Effector CD8-positive, alpha-beta T cell (primary cell): ENCODE measurements around the gene LYSMD3.

Source experiments
- DNase-seq: peaks from one replicate; lab custom pipeline; 2025; lab: John Stamatoyannopoulos, UW

LYSMD3 gene

DNA sequence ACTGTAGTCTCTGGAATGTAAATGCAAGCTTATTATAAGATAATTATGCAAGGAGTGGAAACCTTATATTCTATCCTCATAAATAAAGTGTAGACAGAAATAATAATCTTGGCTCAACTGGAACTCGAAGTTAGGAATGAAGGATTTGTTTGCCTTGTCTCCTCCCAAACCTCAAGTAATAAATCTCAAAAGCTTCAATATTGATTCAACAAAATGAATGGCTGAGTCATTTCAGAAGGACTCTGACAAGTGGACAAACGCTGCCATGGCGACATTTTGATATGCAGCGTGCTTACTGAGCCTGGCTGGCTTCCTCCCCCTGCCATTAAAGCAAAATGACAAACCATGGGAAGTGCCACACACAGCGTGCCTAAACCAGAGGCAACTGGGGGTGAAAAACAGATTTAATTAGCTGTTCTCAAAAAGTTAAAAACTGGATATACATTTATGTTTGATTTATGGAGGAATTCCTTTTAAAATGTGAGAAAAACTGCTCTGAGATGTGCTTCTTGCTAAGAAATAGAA, 18.7 kb upstream of the LYSMD3 start:
- no peak for DNase-seq

DNA sequence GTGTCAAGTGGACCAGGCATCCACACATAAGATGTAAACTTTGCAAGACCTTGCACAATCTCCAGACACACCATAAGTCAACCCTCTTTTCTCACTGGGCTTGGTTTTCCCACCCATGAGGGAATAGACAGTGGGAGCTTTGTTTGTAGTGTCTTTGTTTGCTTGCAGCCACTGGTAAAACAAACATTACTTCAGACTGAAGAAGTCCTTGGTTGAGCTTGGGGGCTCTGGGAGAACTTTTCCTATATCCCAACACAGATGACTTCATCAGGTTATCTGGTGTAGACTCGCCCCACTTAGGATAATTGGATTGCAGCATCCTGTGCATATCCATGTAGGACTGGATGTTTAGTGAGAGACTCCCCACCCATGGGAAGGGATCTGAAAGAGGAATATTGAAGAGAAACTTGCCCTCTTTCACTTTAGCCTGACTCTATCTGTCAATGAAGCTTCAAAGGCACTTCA, 17.7 kb upstream of the LYSMD3 start:
- DNase-seq: no peak

DNA sequence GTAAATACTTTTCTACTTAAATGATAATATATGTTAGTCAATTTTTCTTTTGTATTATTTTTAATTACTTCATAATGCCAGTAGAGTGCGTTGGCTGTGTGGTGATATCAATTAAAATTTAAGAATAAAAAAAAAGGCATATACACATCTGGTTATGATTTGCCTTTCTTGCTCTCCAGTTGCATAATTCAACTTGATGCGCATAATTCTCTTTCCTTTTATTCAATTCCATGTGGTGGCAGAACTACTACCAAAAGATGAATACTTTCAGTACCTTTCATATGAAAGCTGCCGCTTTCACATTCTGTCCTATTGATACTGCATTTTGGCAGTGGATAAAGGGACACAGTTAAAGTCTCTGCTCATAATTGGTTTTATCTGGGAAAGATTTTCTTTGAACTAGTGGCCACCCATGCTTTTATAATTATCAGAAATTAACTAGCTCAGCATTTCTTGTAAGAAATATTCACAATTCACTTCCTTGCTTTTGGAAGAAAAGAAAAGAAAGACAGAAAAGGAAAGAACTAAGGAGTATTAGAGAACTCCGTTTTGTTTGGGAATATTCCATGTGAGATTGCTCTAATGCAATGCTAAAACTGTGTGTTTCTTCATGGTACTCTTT, 16.9 kb upstream of the LYSMD3 start:
- no peak for DNase-seq

DNA sequence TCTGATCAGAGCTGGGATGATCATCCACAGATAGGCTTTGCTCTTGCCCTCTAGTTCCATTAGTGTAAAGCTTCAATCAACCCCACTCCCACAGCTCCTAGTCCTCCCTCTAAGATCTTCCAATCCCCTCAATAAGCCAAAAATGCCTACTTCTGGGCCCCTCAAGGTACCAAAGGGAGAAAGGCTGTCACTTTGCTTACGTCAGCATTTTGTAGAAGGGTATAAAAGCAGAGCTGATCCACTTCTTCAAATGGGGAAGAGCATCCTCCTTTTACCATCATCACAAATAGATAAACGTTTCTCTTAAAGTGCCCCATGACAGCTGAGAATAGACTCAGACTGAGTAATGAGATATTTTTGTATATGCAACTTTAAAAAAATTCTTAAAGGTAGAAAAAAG, 16.1 kb upstream of the LYSMD3 start:
- DNase-seq: no peak

DNA sequence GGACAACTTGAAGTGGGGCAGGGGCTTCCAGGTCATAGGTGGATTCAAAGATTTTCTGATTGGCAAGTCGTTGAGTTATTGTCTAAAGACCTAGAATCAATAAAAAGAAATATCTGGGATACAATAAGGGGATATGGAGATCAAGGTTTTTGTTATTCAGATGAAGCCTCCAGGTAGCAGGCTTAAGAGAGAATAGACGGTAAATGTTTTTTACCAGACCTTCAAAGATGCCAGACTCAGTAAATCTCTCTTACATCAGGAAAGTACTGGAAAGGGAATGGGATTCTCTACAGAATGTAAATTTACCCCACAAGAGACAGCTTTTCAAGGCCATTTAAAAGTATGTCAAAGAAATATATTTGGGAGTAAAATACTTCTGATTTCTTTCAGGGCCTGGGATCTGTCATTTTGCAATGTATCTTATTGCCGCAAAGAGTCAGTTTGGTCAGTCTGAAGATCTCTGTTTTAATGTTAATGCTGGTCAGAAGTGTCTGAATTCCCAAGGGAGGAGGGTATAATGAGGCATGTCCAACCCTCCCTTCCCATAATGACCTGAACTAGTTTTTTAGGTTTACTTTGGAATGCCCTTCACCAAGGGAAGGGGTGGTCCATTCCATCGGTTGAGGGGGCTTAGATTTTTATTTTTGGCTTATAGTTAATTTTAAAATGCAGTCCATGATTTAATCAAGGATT, 13.6 kb upstream of the LYSMD3 start:
- DNase-seq: no peak

- no peak for DNase-seq
These were observed 5.5 kb upstream of the LYSMD3 start for GRCh38 chr5:90534922-90535321.

DNA sequence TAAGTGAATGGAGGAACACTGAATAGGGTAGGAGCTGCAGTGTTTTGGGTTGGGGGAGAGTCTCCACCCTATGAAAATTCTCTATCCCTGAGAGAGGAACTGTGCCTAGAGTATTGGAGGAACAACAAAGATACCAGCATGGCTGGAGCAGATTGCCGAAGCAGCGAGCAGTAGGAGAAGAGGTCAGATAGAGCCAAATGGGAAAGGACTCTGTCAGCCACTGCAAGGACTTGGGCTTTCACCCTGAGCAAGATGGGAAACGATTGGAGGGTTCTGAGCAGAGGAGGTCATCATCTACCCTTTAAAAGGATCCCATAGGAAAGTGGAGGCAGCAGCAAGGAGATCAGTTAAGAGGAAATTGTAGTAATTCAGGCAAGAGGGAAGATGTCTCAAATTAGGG, 4.4 kb upstream of the LYSMD3 start:
- DNase-seq: no peak

- no peak for DNase-seq
These were observed 1.5 kb upstream of the LYSMD3 start for GRCh38 chr5:90530736-90531487.

- DNase-seq: peak; percentile 43
These were observed 724 bp upstream of the LYSMD3 start for GRCh38 chr5:90529939-90530677.

- DNase-seq: peak; percentile 33
These were observed 687 bp downstream of the LYSMD3 start for GRCh38 chr5:90528601-90529193.

GRCh38 chr5:90519081-90519480, 10.3 kb downstream of the LYSMD3 start:
- no peak for DNase-seq

GRCh38 chr5:90518661-90519060, 10.7 kb downstream of the LYSMD3 start:
- DNase-seq: no peak

- no peak for DNase-seq
These were observed 14.9 kb downstream of the LYSMD3 start for GRCh38 chr5:90514520-90514919.

GRCh38 chr5:90510438-90510837, 18.9 kb downstream of the LYSMD3 start:
- DNase-seq: no peak

DNA sequence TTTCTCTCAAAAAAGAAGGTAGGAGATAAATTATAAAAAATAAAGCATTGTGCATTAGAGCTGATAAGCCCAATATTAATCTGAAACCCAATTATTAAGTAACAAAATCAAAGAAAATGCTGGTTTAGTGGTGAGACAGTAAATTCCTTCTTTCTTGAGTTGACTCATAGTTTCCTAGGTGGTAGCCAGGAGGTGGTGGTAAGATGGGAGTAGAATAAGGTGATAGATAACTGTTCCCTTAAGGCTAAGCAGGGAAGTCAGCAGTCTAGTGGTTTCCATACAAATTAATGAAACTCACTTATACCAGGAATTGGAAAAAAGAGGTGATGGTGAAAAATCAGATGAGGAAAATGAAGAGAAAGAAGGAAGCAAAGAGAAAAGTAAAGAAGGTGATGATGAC, 23.2 kb downstream of the LYSMD3 start:
- DNase-seq: no peak

GRCh38 chr5:90504743-90505142, 24.6 kb downstream of the LYSMD3 start:
- DNase-seq: no peak

DNA sequence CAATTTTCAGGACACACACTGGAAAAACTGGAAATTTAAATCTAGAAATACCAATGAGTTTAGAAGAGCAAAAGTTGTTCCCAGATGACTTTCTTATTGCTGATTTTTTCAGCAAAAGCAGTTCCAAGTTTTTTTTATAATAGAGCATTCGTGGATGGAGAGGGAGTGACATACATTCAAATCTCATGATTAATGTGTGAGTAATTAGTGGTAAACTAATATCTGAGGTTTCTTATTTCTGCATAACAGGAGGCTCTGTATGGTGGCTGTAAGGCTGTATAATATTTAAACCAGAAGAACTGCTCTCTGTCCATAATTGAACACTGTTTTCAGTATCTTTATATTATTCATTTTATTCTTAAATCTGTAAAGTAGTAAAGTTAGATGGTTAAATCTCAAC, 25.8 kb downstream of the LYSMD3 start:
- DNase-seq: no peak

- DNase-seq: no peak
These were observed 34.2 kb downstream of the LYSMD3 start for GRCh38 chr5:90495146-90495545.

GRCh38 chr5:90494043-90494442, 35.3 kb downstream of the LYSMD3 start:
- no peak for DNase-seq

DNA sequence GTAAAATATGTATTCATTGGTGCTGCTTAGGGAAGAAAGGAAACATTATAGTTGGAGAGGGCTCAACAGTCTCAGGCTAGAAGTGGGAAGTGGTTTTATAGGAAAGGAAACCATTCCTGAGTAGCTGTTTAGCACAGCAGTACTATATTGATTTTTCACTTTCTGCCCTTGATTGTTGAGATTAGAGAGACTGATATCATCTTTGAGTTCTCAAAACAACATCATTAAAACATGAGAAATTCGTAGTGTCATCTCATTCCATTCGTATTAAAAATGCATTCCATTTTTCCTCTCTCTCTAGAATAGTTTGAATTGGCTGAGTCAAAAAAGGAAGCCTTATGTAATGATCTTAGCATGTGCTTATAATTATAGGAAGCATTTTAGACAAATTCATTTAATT, 40.6 kb downstream of the LYSMD3 start:
- DNase-seq: no peak

DNA sequence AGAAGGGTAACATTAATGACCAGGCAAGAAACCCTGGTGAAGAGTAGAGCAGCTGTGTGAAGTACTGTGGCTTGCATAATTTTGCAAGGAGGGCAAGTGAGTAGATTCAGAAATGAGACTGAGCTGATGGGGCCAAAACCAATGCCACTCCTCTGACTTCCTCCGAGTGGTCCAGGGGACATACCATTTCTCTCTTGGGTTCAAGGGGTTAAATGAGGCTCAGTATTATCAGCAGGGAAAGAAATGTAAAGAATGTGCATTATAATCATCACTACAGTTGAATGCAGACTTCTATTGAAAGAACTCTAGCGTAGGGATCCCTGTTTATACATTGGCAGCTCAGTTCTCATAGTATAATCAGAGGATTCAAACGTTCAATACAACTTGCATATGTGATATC, 44.8 kb downstream of the LYSMD3 start:
- no peak for DNase-seq

- no peak for DNase-seq
These were observed 46.2 kb downstream of the LYSMD3 start for GRCh38 chr5:90483206-90483605.
